ENCODE data around the gene AAK1. TPM values are rescaled to one million over a fixed set of nuclear protein-coding genes. Genes with fewer than 3 reads are reported as not detected.

Gene AAK1
- polyA plus RNA-seq, 1 donor from 2014 or later, result 26.7 TPM

DNA sequence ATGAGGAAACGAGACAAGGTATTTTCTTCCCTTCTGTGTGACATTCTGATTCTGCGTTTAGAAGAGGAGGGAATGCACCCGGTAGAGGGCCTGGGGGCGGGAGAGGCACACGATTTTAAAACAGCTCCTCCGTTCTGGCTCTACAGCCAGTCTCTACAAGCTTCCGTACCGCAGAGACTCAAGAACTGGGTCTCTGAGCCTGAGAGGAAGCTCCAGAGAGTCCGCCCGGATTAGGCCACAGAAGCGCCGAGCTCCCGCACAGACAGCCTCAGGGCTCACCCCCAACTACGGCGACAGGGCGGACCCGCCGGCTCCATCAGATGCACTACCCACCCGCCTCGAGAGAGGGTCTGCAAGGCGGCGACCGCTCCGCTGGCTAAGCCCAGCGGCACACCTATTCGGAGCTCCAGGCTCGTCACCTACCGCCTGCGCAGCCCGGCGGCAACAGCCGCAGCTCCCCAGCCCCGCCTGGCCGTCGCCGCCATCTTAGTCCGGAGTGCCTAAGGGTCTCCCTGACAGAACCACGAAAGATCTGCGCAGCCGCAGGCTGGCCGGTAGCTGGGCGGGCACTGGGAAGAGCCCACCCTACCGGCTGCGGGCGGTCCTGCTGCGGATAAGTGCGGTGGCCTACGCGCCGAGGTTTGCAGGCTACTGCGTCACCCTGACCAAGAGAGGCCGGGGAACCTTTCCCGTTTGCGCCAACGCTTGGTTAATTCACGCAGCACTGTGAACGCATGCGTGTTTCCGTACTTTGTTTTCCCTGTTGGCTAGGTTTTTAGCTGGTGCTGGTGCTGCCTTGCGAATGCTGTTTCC, 206.4 kb downstream of the AAK1 start, which contains the start of gene NFU1:
TSS of gene NFU1 (minus strand) at position 498 of the 813 bp plus-strand sequence. CDS start at position 485, 13 bp downstream.
- peak within 1 kb of the TSS; percentile 97 for H3K27ac ChIP-seq (ENCODE audit: low read length)
- no peaks in the 10 kb centered on the region for H4K20me1 ChIP-seq (ENCODE audit: insufficient read depth)
- H3K79me2 ChIP-seq (replicated peaks; ENCODE audit: insufficient read depth, low read length), result peaks cover 20% of the 10 kb centered on the region
- H3K36me3 ChIP-seq (ENCODE audit: insufficient read depth, low read length), result no peaks in the 10 kb centered on the region
- peak within 1 kb of the TSS; percentile 78 for H2AFZ ChIP-seq (ENCODE audit: low read depth, low read length)
- H3F3A ChIP-seq (ENCODE audit: insufficient read depth, low read length, poor library complexity, severe bottlenecking), result peaks cover 9% of the 10 kb centered on the region
- no peaks in the 10 kb centered on the region for H3K27me3 ChIP-seq (ENCODE audit: insufficient read depth, low read depth, low read length)
- peak within 1 kb of the TSS; percentile 96 for H3K4me3 ChIP-seq (ENCODE audit: low read length)
- H3K4me2 ChIP-seq (ENCODE audit: low read length), result peak within 1 kb of the TSS; percentile 78
- TF ChIP-seq, protein P1, sequence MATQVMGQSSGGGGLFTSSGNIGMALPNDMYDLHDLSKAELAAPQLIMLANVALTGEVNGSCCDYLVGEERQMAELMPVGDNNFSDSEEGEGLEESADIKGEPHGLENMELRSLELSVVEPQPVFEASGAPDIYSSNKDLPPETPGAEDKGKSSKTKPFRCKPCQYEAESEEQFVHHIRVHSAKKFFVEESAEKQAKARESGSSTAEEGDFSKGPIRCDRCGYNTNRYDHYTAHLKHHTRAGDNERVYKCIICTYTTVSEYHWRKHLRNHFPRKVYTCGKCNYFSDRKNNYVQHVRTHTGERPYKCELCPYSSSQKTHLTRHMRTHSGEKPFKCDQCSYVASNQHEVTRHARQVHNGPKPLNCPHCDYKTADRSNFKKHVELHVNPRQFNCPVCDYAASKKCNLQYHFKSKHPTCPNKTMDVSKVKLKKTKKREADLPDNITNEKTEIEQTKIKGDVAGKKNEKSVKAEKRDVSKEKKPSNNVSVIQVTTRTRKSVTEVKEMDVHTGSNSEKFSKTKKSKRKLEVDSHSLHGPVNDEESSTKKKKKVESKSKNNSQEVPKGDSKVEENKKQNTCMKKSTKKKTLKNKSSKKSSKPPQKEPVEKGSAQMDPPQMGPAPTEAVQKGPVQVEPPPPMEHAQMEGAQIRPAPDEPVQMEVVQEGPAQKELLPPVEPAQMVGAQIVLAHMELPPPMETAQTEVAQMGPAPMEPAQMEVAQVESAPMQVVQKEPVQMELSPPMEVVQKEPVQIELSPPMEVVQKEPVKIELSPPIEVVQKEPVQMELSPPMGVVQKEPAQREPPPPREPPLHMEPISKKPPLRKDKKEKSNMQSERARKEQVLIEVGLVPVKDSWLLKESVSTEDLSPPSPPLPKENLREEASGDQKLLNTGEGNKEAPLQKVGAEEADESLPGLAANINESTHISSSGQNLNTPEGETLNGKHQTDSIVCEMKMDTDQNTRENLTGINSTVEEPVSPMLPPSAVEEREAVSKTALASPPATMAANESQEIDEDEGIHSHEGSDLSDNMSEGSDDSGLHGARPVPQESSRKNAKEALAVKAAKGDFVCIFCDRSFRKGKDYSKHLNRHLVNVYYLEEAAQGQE (IDR thresholded peaks at IDR 0.05; ENCODE audit: borderline replicate concordance), result peak; percentile 95
- TF ChIP-seq EP300 (conservative IDR thresholded peaks at IDR 0.05; ENCODE audit: poor library complexity, severe bottlenecking), result peak; percentile 24
- TF ChIP-seq POLR2AphosphoS5 (IDR thresholded peaks at IDR 0.05), result peak; percentile 92
- TF ChIP-seq EZH2 (IDR thresholded peaks at IDR 0.05; ENCODE audit: borderline replicate concordance, insufficient read depth, low read length, poor library complexity, severe bottlenecking), result no peak
- TF ChIP-seq, protein P2, sequence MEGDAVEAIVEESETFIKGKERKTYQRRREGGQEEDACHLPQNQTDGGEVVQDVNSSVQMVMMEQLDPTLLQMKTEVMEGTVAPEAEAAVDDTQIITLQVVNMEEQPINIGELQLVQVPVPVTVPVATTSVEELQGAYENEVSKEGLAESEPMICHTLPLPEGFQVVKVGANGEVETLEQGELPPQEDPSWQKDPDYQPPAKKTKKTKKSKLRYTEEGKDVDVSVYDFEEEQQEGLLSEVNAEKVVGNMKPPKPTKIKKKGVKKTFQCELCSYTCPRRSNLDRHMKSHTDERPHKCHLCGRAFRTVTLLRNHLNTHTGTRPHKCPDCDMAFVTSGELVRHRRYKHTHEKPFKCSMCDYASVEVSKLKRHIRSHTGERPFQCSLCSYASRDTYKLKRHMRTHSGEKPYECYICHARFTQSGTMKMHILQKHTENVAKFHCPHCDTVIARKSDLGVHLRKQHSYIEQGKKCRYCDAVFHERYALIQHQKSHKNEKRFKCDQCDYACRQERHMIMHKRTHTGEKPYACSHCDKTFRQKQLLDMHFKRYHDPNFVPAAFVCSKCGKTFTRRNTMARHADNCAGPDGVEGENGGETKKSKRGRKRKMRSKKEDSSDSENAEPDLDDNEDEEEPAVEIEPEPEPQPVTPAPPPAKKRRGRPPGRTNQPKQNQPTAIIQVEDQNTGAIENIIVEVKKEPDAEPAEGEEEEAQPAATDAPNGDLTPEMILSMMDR (IDR thresholded peaks at IDR 0.05; ENCODE audit: poor library complexity, severe bottlenecking), result peak; percentile 90
- peak; percentile 32 for TF ChIP-seq RAD21 (conservative IDR thresholded peaks at IDR 0.05)
- peak; percentile 43 for TF ChIP-seq SMC3 (conservative IDR thresholded peaks at IDR 0.05; ENCODE audit: poor library complexity)
- peak; percentile 69 for TF ChIP-seq MXI1 (conservative IDR thresholded peaks at IDR 0.05; ENCODE audit: poor library complexity, severe bottlenecking)
- TF ChIP-seq TAF1 (IDR thresholded peaks at IDR 0.05; ENCODE audit: low read depth), result peak; percentile 95
- H3K9me2 ChIP-seq (ENCODE audit: insufficient read depth, low read length), result no peaks in the 10 kb centered on the region
- H3K9me3 ChIP-seq (ENCODE audit: low read length), result no peaks in the 10 kb centered on the region
- peak within 1 kb of the TSS; percentile 95 for H3K9ac ChIP-seq (ENCODE audit: low read length)

DNA sequence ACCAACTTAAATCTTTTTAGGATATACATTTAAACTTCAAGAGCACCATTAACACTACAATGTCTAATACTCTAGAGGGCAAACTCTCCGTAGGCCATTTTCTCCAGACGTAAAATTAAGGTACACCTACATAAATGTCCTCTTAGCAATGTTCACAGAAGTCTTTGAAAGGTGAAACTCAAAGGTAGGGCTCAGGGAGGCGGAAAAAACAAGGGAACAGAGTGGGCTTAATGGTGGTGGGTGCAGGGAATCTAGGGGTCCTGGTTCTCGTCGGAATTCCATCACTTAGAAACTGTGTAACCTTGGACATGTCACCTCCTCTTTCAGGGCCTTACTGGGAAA, 207.0 kb downstream of the AAK1 start:
- TF ChIP-seq TAF1 (IDR thresholded peaks at IDR 0.05; ENCODE audit: low read depth) (no peak), EP300 (conservative IDR thresholded peaks at IDR 0.05; ENCODE audit: poor library complexity, severe bottlenecking) (no peak), RAD21 (conservative IDR thresholded peaks at IDR 0.05) (no peak), EZH2 (IDR thresholded peaks at IDR 0.05; ENCODE audit: borderline replicate concordance, insufficient read depth, low read length, poor library complexity, severe bottlenecking) (no peak), POLR2AphosphoS5 (IDR thresholded peaks at IDR 0.05) (no peak), MXI1 (conservative IDR thresholded peaks at IDR 0.05; ENCODE audit: poor library complexity, severe bottlenecking) (no peak), SMC3 (conservative IDR thresholded peaks at IDR 0.05; ENCODE audit: poor library complexity) (no peak)
- TF ChIP-seq, protein P1 (IDR thresholded peaks at IDR 0.05; ENCODE audit: borderline replicate concordance), result no peak
- TF ChIP-seq, protein P2 (IDR thresholded peaks at IDR 0.05; ENCODE audit: poor library complexity, severe bottlenecking), result no peak
- Histone ChIP-seq H3K9me2 (ENCODE audit: insufficient read depth, low read length) (no peaks in the 10 kb centered on the region), H3K79me2 (replicated peaks; ENCODE audit: insufficient read depth, low read length) (peaks cover 20% of the 10 kb centered on the region)

More for the DNA sequence above, 207.0 kb downstream of the AAK1 start:
- Histone ChIP-seq H2AFZ (ENCODE audit: low read depth, low read length) (peak overlapping the region; percentile 78), H3K9me3 (ENCODE audit: low read length) (no peaks in the 10 kb centered on the region), H3K36me3 (ENCODE audit: insufficient read depth, low read length) (no peaks in the 10 kb centered on the region), H3K27me3 (ENCODE audit: insufficient read depth, low read depth, low read length) (no peaks in the 10 kb centered on the region), H3K27ac (ENCODE audit: low read length) (peak overlapping the region; percentile 97), H3K9ac (ENCODE audit: low read length) (peak overlapping the region; percentile 95), H3F3A (ENCODE audit: insufficient read depth, low read length, poor library complexity, severe bottlenecking) (peaks cover 9% of the 10 kb centered on the region), H4K20me1 (ENCODE audit: insufficient read depth) (no peaks in the 10 kb centered on the region), H3K4me3 (ENCODE audit: low read length) (peak overlapping the region; percentile 96), H3K4me2 (ENCODE audit: low read length) (peak overlapping the region; percentile 78)

All from neural cell (in vitro differentiated cells).